ENCODE data around the gene TAMALIN.

TAMALIN gene

GRCh38 chr12:52044292-52044983 is 37.7 kb downstream of the TAMALIN start:
- no peaks in the 10 kb centered on the region for H3K27me3 ChIP-seq
- TF ChIP-seq Cebpa-rat (IDR thresholded peaks at IDR 0.05) = no peak
- peaks cover 46 to 77% (median 65%) of the 10 kb centered on the region in 10 experiments for H3K4me1 ChIP-seq

GRCh38 chr12:52045794-52046199 is 39.1 kb downstream of the TAMALIN start:
- TF ChIP-seq Cebpa-rat (IDR thresholded peaks at IDR 0.05) = no peak
- Histone ChIP-seq H3K4me2 (peak overlapping the region; percentile 64 to 93 (median 85)), H4K20me1 (peaks cover 0 to 23% (median 0%) of the 10 kb centered on the region in 11 experiments; a peak in 4 of 22 replicates), H3K27ac (peak overlapping the region; percentile 44 to 85 (median 74); a peak in 21 of 22 replicates), H3K9ac (peak overlapping the region; percentile 18 to 67 (median 61); a peak in 20 of 22 replicates), H3K4me1 (peaks cover 60 to 81% (median 67%) of the 10 kb centered on the region in 10 experiments), H3K9me3 (replicated peaks in 1 of 11) (no peaks in the 10 kb centered on the region), H3K27me3 (no peaks in the 10 kb centered on the region), H3K36me3 (peaks cover 0 to 10% (median 0%) of the 10 kb centered on the region in 11 experiments; a peak in 2 of 22 replicates), H3K4me3 (no peak overlapping the region)

More at GRCh38 chr12:52044292-52044983, 37.7 kb downstream of the TAMALIN start:
- H3K9ac ChIP-seq = no peak overlapping the region; a peak in 1 of 22 replicates
- no peak overlapping the region for H3K4me2 ChIP-seq
- peaks cover 0 to 10% (median 0%) of the 10 kb centered on the region in 11 experiments; a peak in 2 of 22 replicates for H3K36me3 ChIP-seq
- no peaks in the 10 kb centered on the region for H3K9me3 ChIP-seq (replicated peaks in 1 of 11)
- H4K20me1 ChIP-seq = peaks cover 0 to 36% (median 0%) of the 10 kb centered on the region in 11 experiments; a peak in 6 of 22 replicates
- no peak overlapping the region for H3K4me3 ChIP-seq
- H3K27ac ChIP-seq = no peak overlapping the region

GRCh38 chr12:52046859-52047258 is 40.1 kb downstream of the TAMALIN start:
- H3K27ac ChIP-seq = no peak overlapping the region
- no peak overlapping the region for H3K9ac ChIP-seq
- H3K4me1 ChIP-seq = peaks cover 55 to 80% (median 64%) of the 10 kb centered on the region in 10 experiments

GRCh38 chr12:52049286-52049685 is 42.5 kb downstream of the TAMALIN start:
- no peak for TF ChIP-seq Cebpa-rat (IDR thresholded peaks at IDR 0.05)
- Histone ChIP-seq H3K27ac (no peak overlapping the region; a peak in 1 of 22 replicates), H3K36me3 (peaks cover 0 to 6% (median 0%) of the 10 kb centered on the region in 11 experiments; a peak in 4 of 22 replicates), H3K4me2 (peak overlapping the region; percentile 93 to 100 (median 99); a peak in 17 of 22 replicates), H3K4me3 (no peak overlapping the region), H3K9ac (no peak overlapping the region; a peak in 1 of 22 replicates), H3K27me3 (peaks cover 0 to 5% (median 0%) of the 10 kb centered on the region in 11 experiments; a peak in 1 of 22 replicates), H3K9me3 (replicated peaks in 1 of 11) (no peaks in the 10 kb centered on the region), H4K20me1 (peaks cover 0 to 31% (median 8%) of the 10 kb centered on the region in 11 experiments; a peak in 10 of 22 replicates), H3K4me1 (peaks cover 43 to 64% (median 59%) of the 10 kb centered on the region in 10 experiments)

More at GRCh38 chr12:52046859-52047258, 40.1 kb downstream of the TAMALIN start:
- Histone ChIP-seq H3K27me3 (peaks cover 0 to 5% (median 0%) of the 10 kb centered on the region in 11 experiments; a peak in 1 of 22 replicates), H3K4me2 (peak overlapping the region in 6 of 11 experiments; percentile 72 to 93 (median 86); a peak in 9 of 22 replicates), H4K20me1 (peaks cover 0 to 18% (median 3%) of the 10 kb centered on the region in 11 experiments; a peak in 6 of 22 replicates), H3K4me3 (no peak overlapping the region), H3K9me3 (replicated peaks in 1 of 11) (no peaks in the 10 kb centered on the region), H3K36me3 (peaks cover 0 to 10% (median 0%) of the 10 kb centered on the region in 11 experiments; a peak in 2 of 22 replicates)
- TF ChIP-seq Cebpa-rat (IDR thresholded peaks at IDR 0.05) = no peak

GRCh38 chr12:52049688-52050087 is 42.9 kb downstream of the TAMALIN start:
- Histone ChIP-seq H3K9ac (peak overlapping the region in 8 of 11 experiments; percentile 80 to 97 (median 85); a peak in 10 of 22 replicates), H3K4me2 (peak overlapping the region; percentile 93 to 100 (median 99)), H3K4me3 (peak overlapping the region in 2 of 10 experiments; percentile 69 to 72; a peak in 4 of 20 replicates), H3K4me1 (peaks cover 43 to 64% (median 59%) of the 10 kb centered on the region in 10 experiments), H4K20me1 (peaks cover 0 to 35% (median 8%) of the 10 kb centered on the region in 11 experiments; a peak in 10 of 22 replicates), H3K27ac (peak overlapping the region in 4 of 11 experiments; percentile 85 to 97 (median 94); a peak in 6 of 22 replicates), H3K9me3 (replicated peaks in 1 of 11) (no peaks in the 10 kb centered on the region), H3K27me3 (peaks cover 0 to 5% (median 0%) of the 10 kb centered on the region in 11 experiments; a peak in 1 of 22 replicates), H3K36me3 (peaks cover 0 to 10% (median 0%) of the 10 kb centered on the region in 11 experiments; a peak in 5 of 22 replicates)
- TF ChIP-seq Cebpa-rat (IDR thresholded peaks at IDR 0.05) = no peak

- Histone ChIP-seq H3K4me2 (peak overlapping the region; percentile 93 to 100 (median 99)), H3K4me1 (peaks cover 39 to 60% (median 57%) of the 10 kb centered on the region in 10 experiments), H3K27me3 (peaks cover 0 to 5% (median 0%) of the 10 kb centered on the region in 11 experiments; a peak in 1 of 22 replicates), H3K36me3 (peaks cover 0 to 16% (median 0%) of the 10 kb centered on the region in 11 experiments; a peak in 6 of 22 replicates), H3K9me3 (replicated peaks in 1 of 11) (no peaks in the 10 kb centered on the region), H4K20me1 (peaks cover 0 to 40% (median 8%) of the 10 kb centered on the region in 11 experiments; a peak in 10 of 22 replicates), H3K4me3 (peak overlapping the region; percentile 54 to 79 (median 67)), H3K27ac (peak overlapping the region; percentile 70 to 97 (median 84)), H3K9ac (peak overlapping the region; percentile 71 to 97 (median 83))
- no peak for TF ChIP-seq Cebpa-rat (IDR thresholded peaks at IDR 0.05)
Measured at GRCh38 chr12:52050116-52050757, 43.5 kb downstream of the TAMALIN start.

- H3K9me3 ChIP-seq (replicated peaks in 1 of 11) = no peaks in the 10 kb centered on the region
- TF ChIP-seq Cebpa-rat (IDR thresholded peaks at IDR 0.05) = no peak
- peak within 1 kb of the TSS; percentile 93 to 100 (median 99) for H3K4me2 ChIP-seq
- peaks cover 0 to 18% (median 0%) of the 10 kb centered on the region in 11 experiments; a peak in 6 of 22 replicates for H3K36me3 ChIP-seq
- H3K4me3 ChIP-seq = peak within 1 kb of the TSS; percentile 54 to 79 (median 67)
- H4K20me1 ChIP-seq = peaks cover 0 to 42% (median 8%) of the 10 kb centered on the region in 11 experiments; a peak in 10 of 22 replicates
- H3K9ac ChIP-seq = peak within 1 kb of the TSS; percentile 71 to 97 (median 83)
- peaks cover 0 to 5% (median 0%) of the 10 kb centered on the region in 11 experiments; a peak in 1 of 22 replicates for H3K27me3 ChIP-seq
- H3K27ac ChIP-seq = peak within 1 kb of the TSS; percentile 70 to 97 (median 84)
- peaks cover 32 to 53% (median 50%) of the 10 kb centered on the region in 10 experiments for H3K4me1 ChIP-seq
Measured at GRCh38 chr12:52050758-52051541, 44.2 kb downstream of the TAMALIN start, which contains the start of gene NR4A1. TSS of gene NR4A1 (plus strand) at chr12:52051442. CDS start at chr12:52054329, 2,887 bp downstream.

Measured in BLaER1 treated with 17β-estradiol and CSF1 and Interleukin-3, amounts not matched to agents 10 nM and 100 nM (cell line).